Neural cell (in vitro differentiated cells): ENCODE results near the gene CACNA2D1. TPM values are rescaled to one million over a fixed set of nuclear protein-coding genes. Genes with fewer than 3 reads are reported as not detected.

Source experiments
- H2AFZ ChIP-seq: fragments of 200-600, 300-800 bp; sonication (generic), shearing (Covaris generic); 2 replicates; pipeline ENCODE4 v1.6.0; 2014; ENCODE audit warnings: low read depth, mild to moderate bottlenecking, antibody characterized with exemption, low read length, moderate library complexity
- H3F3A ChIP-seq: fragments of 200-600 bp; shearing (Covaris generic); 2 replicates; pipeline ENCODE4 v1.6.1; 2016; ENCODE audit warnings: mild to moderate bottlenecking, moderate library complexity, mixed read lengths, antibody characterized with exemption, low read length; ENCODE audit not compliant: insufficient read depth, poor library complexity, severe bottlenecking
- H3K27ac ChIP-seq: fragments of 200-600, 300-800 bp; sonication (generic), shearing (Covaris generic); 2 replicates; pipeline ENCODE4 v1.5.1; 2014; ENCODE audit warnings: mild to moderate bottlenecking, low read length, moderate library complexity
- H3K27me3 ChIP-seq: fragments of 300-800, 200-600 bp; sonication (generic), shearing (Covaris generic); 2 replicates; pipeline ENCODE4 v1.6.0; 2014; ENCODE audit warnings: mild to moderate bottlenecking, low read depth, low read length, moderate library complexity; ENCODE audit not compliant: insufficient read depth
- H3K36me3 ChIP-seq: fragments of 300-800, 200-600 bp; sonication (generic), shearing (Covaris generic); 2 replicates; pipeline ENCODE4 v1.5.1; 2014; ENCODE audit warnings: mild to moderate bottlenecking, antibody characterized with exemption, low read length, moderate library complexity; ENCODE audit not compliant: insufficient read depth
- H3K4me2 ChIP-seq: fragments of 300-800, 200-600 bp; sonication (generic), shearing (Covaris generic); 2 replicates; pipeline ENCODE4 v1.6.0; 2014; ENCODE audit warnings: mild to moderate bottlenecking, low read length
- H3K4me3 ChIP-seq: fragments of 300-800, 200-600 bp; sonication (generic), shearing (Covaris generic); 2 replicates; pipeline ENCODE4 v1.5.1; 2014; ENCODE audit warnings: mild to moderate bottlenecking, low read length, moderate library complexity
- H3K79me2 ChIP-seq: fragments of 200-600 bp; shearing (Covaris generic); replicated peaks from 2 replicates; pipeline ENCODE4 v1.6.0; 2014; ENCODE audit warnings: mild to moderate bottlenecking, low read length, moderate library complexity; ENCODE audit not compliant: insufficient read depth
- H3K9ac ChIP-seq: fragments of 300-800, 200-600 bp; sonication (generic), shearing (Covaris generic); 2 replicates; pipeline ENCODE4 v1.6.1; 2016; ENCODE audit warnings: mild to moderate bottlenecking, low read length, mixed read lengths
- H3K9me2 ChIP-seq: fragments of 200-600 bp; shearing (Covaris generic); 2 replicates; pipeline ENCODE4 v1.6.1; 2016; ENCODE audit warnings: mild to moderate bottlenecking, low read length, mixed read lengths; ENCODE audit not compliant: insufficient read depth
- H3K9me3 ChIP-seq: fragments of 200-600, 300-800 bp; sonication (generic), shearing (Covaris generic); 2 replicates; pipeline ENCODE4 v1.6.1; 2016; ENCODE audit warnings: mild to moderate bottlenecking, mixed run types, low read length, moderate library complexity, mixed read lengths
- H4K20me1 ChIP-seq: fragments of 200-600 bp; shearing (Covaris generic); 2 replicates; pipeline ENCODE4 v1.6.1; 2016; ENCODE audit warnings: mild to moderate bottlenecking, mixed run types; ENCODE audit not compliant: insufficient read depth
- CTCF ChIP-seq: fragments of 450-650 bp; IDR thresholded peaks from 2 replicates; pipeline ENCODE4 v1.5.1; 2014; ENCODE audit warnings: antibody characterized with exemption, mild to moderate bottlenecking, moderate library complexity; ENCODE audit not compliant: poor library complexity, severe bottlenecking
- EP300 ChIP-seq: fragments of 450-650 bp; conservative IDR thresholded peaks from 2 replicates; pipeline ENCODE4 v1.6.1; 2014; ENCODE audit warnings: antibody characterized with exemption, mild to moderate bottlenecking, moderate library complexity; ENCODE audit not compliant: poor library complexity, severe bottlenecking
- EZH2 ChIP-seq: fragments of 200-600, 300-800 bp; shearing (Covaris generic), sonication (generic); IDR thresholded peaks from 2 replicates; pipeline ENCODE4 v1.6.1; 2014; ENCODE audit warnings: antibody characterized with exemption, low read length, borderline replicate concordance, mild to moderate bottlenecking; ENCODE audit not compliant: insufficient read depth, poor library complexity, severe bottlenecking
- MXI1 ChIP-seq: fragments of 450-650 bp; conservative IDR thresholded peaks from 2 replicates; pipeline ENCODE4 v1.6.1; 2014; ENCODE audit warnings: antibody characterized with exemption, mild to moderate bottlenecking; ENCODE audit not compliant: poor library complexity, severe bottlenecking
- POLR2AphosphoS5 ChIP-seq: IDR thresholded peaks from 2 replicates; pipeline ENCODE4 v1.6.1; 2012
- RAD21 ChIP-seq: fragments of 450-650 bp; conservative IDR thresholded peaks from 2 replicates; pipeline ENCODE4 v1.6.1; 2014; ENCODE audit warnings: antibody characterized with exemption, mild to moderate bottlenecking, moderate library complexity
- REST ChIP-seq: IDR thresholded peaks from 2 replicates; pipeline ENCODE4 v1.6.1; 2012; ENCODE audit warnings: borderline replicate concordance
- SMC3 ChIP-seq: fragments of 450-650 bp; conservative IDR thresholded peaks from 2 replicates; pipeline ENCODE4 v1.6.1; 2014; ENCODE audit warnings: antibody characterized with exemption, mild to moderate bottlenecking, moderate library complexity; ENCODE audit not compliant: poor library complexity
- TAF1 ChIP-seq: IDR thresholded peaks from 2 replicates; pipeline ENCODE4 v1.6.1; 2012; ENCODE audit warnings: low read depth
- polyA plus RNA-seq: library from polyadenylated mRNA; depleted of rRNA; stranded (reverse); fragments of >200 nt; gene quantifications from 2 replicates; pipeline ENCODE4 v1.2.3, GENCODE V29; 2014

CACNA2D1 gene
- polyA plus RNA-seq, 1 donor from 2014 or later = 7.0 TPM

DNA sequence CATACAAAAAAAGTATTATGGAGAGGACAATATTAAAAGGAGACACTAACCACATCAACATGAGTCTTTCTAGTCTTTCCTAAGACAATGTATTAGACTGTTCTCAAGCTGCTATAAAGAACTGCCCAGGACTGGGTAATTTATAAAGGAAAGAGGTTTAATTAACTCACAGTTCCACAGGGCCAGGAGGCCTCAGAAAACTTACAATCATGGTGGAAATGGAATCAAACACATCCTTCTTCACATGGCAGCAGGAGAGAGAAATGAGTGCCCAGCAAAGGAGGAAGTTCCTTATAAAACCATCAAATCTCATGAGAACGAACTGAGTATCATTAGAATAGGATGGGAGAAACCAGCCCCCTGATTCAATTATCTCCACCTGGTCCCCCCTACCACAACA is 25.7 kb downstream of the CACNA2D1 start:
- Histone ChIP-seq H3K9me2 (no peaks in the 10 kb centered on the region), H3F3A (no peaks in the 10 kb centered on the region), H3K36me3 (no peaks in the 10 kb centered on the region), H3K9ac (no peak overlapping the region), H2AFZ (no peak overlapping the region), H3K79me2 (no peaks in the 10 kb centered on the region), H3K9me3 (no peaks in the 10 kb centered on the region), H3K4me3 (no peak overlapping the region), H4K20me1 (no peaks in the 10 kb centered on the region), H3K27me3 (no peaks in the 10 kb centered on the region), H3K27ac (no peak overlapping the region), H3K4me2 (no peak overlapping the region)
- TF ChIP-seq RAD21 (no peak), TAF1 (no peak), REST (no peak), EZH2 (no peak), POLR2AphosphoS5 (no peak), SMC3 (no peak)

DNA sequence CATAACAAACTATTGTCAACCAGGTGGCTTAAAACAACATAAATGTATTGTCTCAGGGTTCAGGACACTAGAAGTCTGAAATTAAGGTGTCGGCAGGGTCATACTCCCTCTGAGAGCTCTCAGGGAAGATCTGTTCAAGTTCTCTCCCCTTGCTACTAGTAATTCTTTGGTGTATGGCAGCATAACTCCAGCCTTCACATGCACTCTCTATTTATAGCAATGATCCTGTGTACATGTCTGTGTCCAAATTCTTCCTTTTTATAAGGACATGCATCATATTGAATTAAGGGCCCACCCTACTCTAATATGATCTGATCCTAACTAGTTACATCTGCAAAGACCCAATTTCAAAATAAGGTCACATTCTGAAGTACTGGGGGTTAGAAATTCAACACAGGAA is 27.2 kb downstream of the CACNA2D1 start:
- no peak overlapping the region for H3K9ac ChIP-seq
- H3K9me3 ChIP-seq = no peaks in the 10 kb centered on the region
- no peaks in the 10 kb centered on the region for H3K27me3 ChIP-seq
- H3K36me3 ChIP-seq = no peaks in the 10 kb centered on the region
- H3K4me2 ChIP-seq = no peak overlapping the region
- no peaks in the 10 kb centered on the region for H3K9me2 ChIP-seq
- no peak overlapping the region for H2AFZ ChIP-seq
- no peaks in the 10 kb centered on the region for H3K79me2 ChIP-seq
- TF ChIP-seq RAD21 (no peak), EP300 (no peak)
- no peak overlapping the region for H3K4me3 ChIP-seq
- H3K27ac ChIP-seq = no peak overlapping the region
- no peaks in the 10 kb centered on the region for H4K20me1 ChIP-seq
- no peaks in the 10 kb centered on the region for H3F3A ChIP-seq

GRCh38 chr7:82414389-82414788 is 29.2 kb downstream of the CACNA2D1 start:
- H3K79me2 ChIP-seq = no peaks in the 10 kb centered on the region
- H3K27ac ChIP-seq = no peak overlapping the region
- no peak overlapping the region for H3K9ac ChIP-seq
- H3K27me3 ChIP-seq = no peaks in the 10 kb centered on the region
- H4K20me1 ChIP-seq = no peaks in the 10 kb centered on the region
- no peaks in the 10 kb centered on the region for H3F3A ChIP-seq
- H3K36me3 ChIP-seq = no peaks in the 10 kb centered on the region
- H3K9me3 ChIP-seq = no peaks in the 10 kb centered on the region
- H3K9me2 ChIP-seq = no peaks in the 10 kb centered on the region
- H3K4me2 ChIP-seq = no peak overlapping the region
- no peak for TF ChIP-seq EP300
- TF ChIP-seq MXI1 = no peak
- TF ChIP-seq SMC3 = no peak
- no peak for TF ChIP-seq EZH2
- no peak for TF ChIP-seq TAF1
- TF ChIP-seq RAD21 = no peak
- TF ChIP-seq CTCF = no peak
- no peak for TF ChIP-seq POLR2AphosphoS5
- no peak for TF ChIP-seq REST
- no peak overlapping the region for H2AFZ ChIP-seq
- no peak overlapping the region for H3K4me3 ChIP-seq
